ENCODE data around the gene SGMS2.
"Not testable (repeated sequence)": the region's sequence is repeated elsewhere in the genome, so short reads cannot be mapped to it uniquely, and the experiment has no call there.

SGMS2 gene

GRCh38 chr4:107901213-107901934, 76.6 kb downstream of the SGMS2 start:
- peaks cover 15% of the 10 kb centered on the region for H3K27me3 ChIP-seq
- no peak for DNase-seq

DNA sequence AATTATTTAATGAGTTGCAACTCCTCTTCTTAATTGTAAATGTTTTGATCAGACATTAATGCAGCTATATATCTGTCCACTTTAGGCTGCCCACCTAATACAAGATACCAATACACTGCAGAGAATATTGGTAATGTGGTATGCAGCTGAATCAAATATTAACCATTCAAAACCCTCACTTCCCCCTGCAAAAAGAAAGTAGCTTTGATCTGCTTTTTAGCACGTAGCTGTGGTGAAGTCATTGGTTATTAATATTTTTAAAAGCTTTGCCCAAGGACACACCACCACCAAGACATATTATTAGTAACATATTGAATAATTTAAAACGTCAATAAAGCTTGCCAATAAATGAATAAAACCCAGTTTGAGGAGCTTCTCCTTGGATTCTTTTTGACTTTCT, 78.0 kb downstream of the SGMS2 start:
- H3K27me3 ChIP-seq = peaks cover 17% of the 10 kb centered on the region
- H3K36me3 ChIP-seq = no peaks in the 10 kb centered on the region
- DNase-seq = no peak
- no peaks in the 10 kb centered on the region; the same call in 1 of the 2 replicates for H3K9me3 ChIP-seq
- H3K4me3 ChIP-seq (ENCODE audit: low read depth, low read length) = no peak overlapping the region
- TF ChIP-seq CTCF (IDR thresholded peaks at IDR 0.05; ENCODE audit: low read depth, low read length) = no peak
- H3K4me1 ChIP-seq = no peaks in the 10 kb centered on the region

More at GRCh38 chr4:107901213-107901934, 76.6 kb downstream of the SGMS2 start:
- TF ChIP-seq CTCF (IDR thresholded peaks at IDR 0.05; ENCODE audit: low read depth, low read length) = no peak
- H3K9me3 ChIP-seq = no peaks in the 10 kb centered on the region; the same call in 1 of the 2 replicates
- H3K4me1 ChIP-seq = no peaks in the 10 kb centered on the region
- no peak overlapping the region for H3K4me3 ChIP-seq (ENCODE audit: low read depth, low read length)
- no peaks in the 10 kb centered on the region for H3K36me3 ChIP-seq

- H3K36me3 ChIP-seq; H3K4me1 ChIP-seq; H3K9me3 ChIP-seq; H3K4me3 ChIP-seq (ENCODE audit: low read depth, low read length); DNase-seq: not testable (repeated sequence)
- H3K27me3 ChIP-seq = peaks cover 18% of the 10 kb centered on the region
These were observed 80.3 kb downstream of the SGMS2 start for GRCh38 chr4:107905082-107905481.

GRCh38 chr4:107906458-107907100, 81.8 kb downstream of the SGMS2 start:
- TF ChIP-seq CTCF (IDR thresholded peaks at IDR 0.05; ENCODE audit: low read depth, low read length) = no peak
- Histone ChIP-seq H3K4me1 (no peaks in the 10 kb centered on the region), H3K36me3 (no peaks in the 10 kb centered on the region), H3K9me3 (no peaks in the 10 kb centered on the region), H3K4me3 (ENCODE audit: low read depth, low read length) (no peak overlapping the region), H3K27me3 (peaks cover 15% of the 10 kb centered on the region)
- no peak for DNase-seq

DNA sequence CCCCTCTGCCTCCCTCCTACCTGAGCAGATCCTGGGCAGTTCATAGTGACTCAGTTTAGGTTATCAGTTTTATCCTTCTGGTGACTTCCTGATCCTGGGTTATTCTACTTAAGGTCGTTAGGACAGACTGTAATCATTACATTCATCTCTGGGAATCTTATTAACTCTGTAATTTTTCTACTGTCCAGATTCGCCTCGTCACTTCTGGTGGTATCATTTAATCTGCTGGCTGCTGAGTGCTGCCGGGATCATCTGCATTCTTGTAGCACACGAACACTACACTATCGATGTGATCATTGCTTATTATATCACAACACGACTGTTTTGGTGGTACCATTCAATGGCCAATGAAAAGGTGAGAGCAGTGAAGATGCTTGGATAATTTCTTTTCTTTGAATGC, 83.6 kb downstream of the SGMS2 start:
- Histone ChIP-seq H3K4me1 (no peaks in the 10 kb centered on the region), H3K36me3 (no peaks in the 10 kb centered on the region), H3K9me3 (no peaks in the 10 kb centered on the region), H3K4me3 (ENCODE audit: low read depth, low read length) (no peak overlapping the region), H3K27me3 (peaks cover 21% of the 10 kb centered on the region)
- no peak for DNase-seq
- no peak for TF ChIP-seq CTCF (IDR thresholded peaks at IDR 0.05; ENCODE audit: low read depth, low read length)

DNA sequence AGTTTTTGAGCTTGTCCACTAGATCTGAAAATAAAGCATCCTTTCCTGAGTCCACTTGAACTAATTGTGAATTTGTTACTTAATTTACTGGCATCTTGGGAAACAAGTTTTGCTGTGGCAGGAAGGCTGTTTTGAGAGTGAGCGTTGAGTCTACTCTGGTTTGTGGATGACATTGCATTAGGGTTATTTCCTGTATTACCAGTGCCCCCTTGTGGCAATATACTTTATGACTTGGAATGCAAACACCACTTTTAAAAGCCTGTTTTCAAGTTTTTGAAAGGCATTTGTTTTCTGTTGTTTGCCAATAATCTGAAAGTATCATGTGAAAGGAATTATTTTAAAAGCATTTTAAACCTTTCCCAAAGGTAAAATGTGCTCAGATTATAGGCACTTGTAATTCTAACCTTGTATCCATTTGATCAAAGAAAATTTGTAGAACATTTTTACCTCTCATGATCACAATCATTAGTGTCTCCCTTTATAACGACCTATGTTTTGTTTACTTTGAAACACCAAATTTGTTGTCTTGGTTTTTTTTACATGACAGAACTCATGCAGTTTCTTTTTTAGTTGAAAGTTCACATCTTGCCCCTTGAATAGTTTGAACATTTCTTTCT, 88.7 kb downstream of the SGMS2 start:
- TF ChIP-seq CTCF (IDR thresholded peaks at IDR 0.05; ENCODE audit: low read depth, low read length) = peak; percentile 74
- Histone ChIP-seq H3K27me3 (peaks cover 33% of the 10 kb centered on the region), H3K4me1 (no peaks in the 10 kb centered on the region), H3K4me3 (ENCODE audit: low read depth, low read length) (no peak overlapping the region), H3K36me3 (no peaks in the 10 kb centered on the region), H3K9me3 (no peaks in the 10 kb centered on the region)
- peak; percentile 42 for DNase-seq
